ENCODE results near the gene GCNA.
"Not testable (repeated sequence)": the region's sequence is repeated elsewhere in the genome, so short reads cannot be mapped to it uniquely, and the experiment has no call there.

The GCNA gene

DNA sequence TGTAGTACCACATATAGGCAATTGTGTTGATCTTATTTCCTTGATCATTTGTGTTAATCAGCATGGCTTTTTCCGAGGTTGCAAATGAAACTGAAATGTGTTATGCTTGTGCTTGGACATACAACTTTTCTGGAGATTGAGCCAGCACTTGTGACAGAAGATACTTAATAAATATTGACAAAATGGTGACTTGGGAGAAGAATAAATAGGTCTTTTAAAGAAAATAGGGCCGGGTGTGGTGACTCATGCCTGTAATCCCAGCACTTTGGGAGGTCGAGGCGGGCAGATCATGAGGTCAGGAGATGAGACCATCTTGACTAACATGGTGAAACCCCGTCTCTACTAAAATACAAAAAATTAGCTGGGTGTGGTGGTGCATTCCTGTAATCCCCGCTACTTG lies 18.5 kb upstream of the GCNA start:
- not testable (repeated sequence) for DNase-seq

GRCh38 chrX:71563921-71564320 lies 14.3 kb upstream of the GCNA start:
- no peak for DNase-seq

DNA sequence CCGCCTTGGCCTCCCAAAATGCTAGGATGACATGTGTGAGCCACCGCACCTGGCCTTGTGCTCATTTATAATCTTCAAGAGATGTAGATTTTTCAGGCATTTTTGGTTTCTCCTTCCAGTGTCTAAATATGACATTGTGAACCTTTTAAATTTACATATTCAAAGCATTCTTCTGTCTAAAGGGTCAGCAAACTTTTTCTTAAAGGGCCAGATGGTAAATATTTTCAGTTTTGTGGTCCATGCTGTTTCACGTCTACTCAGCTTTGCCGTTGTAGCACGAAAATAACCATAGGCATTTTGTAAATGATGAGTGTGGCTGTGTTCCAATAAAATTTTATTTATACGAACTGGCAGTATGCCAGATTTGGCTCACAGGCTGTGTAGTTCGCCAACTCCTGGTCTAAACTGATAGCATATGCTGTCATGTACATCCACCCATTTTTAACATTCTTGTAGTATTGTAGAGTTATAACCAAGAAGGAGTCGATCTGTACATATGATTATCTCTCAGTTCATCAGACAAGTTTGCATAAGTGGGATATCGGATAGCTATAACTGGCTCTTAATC lies 12.7 kb upstream of the GCNA start:
- no peak for DNase-seq

GRCh38 chrX:71571390-71571789 lies 6.8 kb upstream of the GCNA start:
- DNase-seq: not testable (repeated sequence)

DNA sequence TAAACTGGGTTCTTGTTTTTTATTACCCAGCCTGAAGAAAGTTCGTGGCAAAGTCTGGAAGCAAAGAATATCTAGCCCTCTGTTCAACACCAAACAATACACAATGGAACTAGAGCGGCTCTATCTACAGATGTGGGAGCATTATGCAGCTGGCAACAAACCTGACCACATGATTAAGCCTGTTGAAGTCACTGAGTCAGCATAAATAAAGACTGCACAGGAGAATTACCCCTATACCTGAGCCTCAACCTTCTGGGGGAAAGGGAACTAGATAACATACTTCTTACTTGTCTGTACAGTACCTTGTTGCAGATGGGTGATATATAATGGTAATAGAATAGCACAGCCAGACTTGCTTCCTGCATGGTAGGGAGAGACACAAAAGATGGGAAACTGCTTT lies 4.6 kb upstream of the GCNA start:
- no peak for DNase-seq

DNA sequence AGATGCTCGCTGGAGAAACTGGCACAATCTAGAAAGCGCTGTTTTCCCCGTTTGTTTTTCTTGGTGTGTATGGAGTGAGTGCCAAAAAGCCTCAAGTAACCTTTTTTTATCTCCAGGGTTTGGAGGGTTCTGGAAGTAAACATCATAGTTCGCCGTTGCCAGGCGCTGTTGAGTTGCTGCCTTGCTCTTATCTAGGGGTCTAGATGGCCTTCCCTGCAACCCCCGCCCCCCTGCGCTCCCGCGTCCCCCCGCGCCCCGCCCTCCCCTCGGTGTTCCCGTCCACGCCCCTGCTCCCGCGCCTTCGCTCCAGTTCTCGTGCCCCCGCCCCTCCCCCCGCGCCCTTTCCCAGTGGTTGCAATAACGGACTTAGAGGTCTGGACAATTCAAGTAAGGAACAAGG lies 555 bp upstream of the GCNA start:
- no peak for DNase-seq

DNA sequence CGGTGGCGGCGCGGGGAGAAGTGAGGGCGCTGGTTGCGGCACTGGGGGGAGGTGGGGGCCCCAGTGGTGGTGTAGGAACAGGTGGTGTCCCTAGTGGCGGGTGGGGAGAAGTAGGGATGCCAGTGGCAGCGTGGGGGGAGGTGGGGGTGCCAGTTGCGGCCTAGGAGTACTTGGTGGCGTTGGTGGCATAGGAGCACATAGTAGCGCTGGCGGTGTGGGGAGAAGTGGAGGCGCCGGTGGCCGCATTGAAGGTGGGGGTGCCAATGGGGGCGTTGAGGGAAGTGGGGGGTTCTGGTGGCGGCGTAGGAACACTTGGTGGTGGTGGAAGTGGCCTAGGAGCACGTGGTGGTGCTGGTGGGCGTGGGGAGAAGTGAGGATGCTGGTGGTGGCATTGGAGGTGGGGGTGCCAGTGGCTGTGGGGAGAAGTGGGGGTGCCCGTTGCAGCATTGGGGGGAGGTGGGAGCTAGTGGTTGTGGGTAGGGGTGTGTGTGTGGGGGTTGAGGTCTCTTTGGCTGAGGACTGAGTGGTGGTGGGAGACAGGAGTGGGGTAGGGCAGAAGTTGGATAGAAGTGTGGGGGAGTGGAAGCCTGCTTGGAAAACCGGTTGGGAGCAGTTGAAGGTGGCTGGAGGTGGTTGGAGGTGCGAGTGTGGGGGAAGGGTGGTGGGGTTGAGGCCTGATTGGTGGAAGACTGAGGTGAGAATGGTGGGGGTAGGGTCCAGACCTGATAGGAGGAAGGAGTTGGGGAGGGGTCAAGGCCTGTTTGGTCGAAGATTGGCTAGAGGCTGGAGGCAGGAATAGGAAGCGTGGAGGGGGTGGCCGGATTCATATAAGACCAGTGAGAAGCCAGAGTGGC lies 1.1 kb downstream of the GCNA start:
- DNase-seq: no peak

DNA sequence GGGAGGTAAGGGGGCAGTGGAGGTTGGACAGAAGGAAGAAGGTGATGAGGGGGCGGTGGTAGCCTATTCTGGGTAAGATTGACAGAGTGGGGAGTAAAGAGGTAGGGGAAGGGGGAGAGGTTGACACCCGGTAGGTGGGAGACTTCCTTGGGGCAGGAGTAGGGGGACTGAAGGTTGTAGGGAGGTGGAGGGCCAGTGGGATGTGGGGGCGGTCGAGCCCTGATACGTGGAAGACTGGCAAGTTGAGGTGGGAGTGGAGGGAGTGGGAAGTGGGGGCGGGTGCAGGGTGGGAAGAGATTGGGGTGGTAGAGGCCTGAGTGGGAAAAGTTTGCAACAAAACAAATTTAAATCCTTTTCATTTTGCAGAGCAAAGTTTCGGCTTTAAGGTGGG lies 1.7 kb downstream of the GCNA start:
- no peak for DNase-seq

DNA sequence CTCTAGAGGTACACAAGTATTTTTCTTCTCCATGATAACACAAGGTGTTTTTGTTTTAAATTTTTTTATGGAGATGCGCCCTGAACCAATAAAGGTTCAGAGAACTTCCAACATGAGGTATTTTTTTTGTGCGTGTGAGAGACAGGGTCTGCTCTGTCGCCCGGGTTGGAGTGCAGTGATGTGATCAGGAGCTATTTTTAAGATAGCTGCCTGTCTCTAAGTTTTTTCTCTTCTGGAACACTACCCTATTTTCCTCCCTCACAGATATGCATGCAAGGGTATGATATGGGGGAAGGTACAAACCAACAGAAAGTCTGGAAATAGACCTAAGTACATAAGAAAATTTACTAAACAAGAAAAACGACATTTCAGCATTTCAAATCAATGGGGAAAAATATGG lies 3.0 kb downstream of the GCNA start:
- DNase-seq: no peak

DNA sequence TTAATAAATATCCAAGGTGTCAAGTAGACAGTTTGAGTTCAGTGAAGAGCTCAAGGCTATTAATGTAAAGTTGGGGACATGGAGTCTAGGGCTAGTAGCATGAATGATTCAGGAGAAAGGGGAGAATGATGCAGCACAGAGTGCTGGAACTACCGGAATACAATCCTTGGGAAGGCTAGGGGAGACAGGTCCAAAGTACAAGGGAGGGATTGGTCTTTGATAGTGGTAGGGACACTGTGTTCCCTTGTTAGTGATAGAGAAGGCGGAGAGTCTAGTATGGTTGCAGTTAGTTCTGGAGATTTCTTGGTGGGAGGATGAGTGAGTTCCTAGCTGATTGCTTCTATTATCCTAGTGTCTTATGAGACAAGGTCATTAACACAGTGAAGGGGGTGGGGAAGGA lies 8.7 kb downstream of the GCNA start:
- no peak for DNase-seq

GRCh38 chrX:71593210-71593609 lies 15.0 kb downstream of the GCNA start:
- DNase-seq: not testable (repeated sequence)

DNA sequence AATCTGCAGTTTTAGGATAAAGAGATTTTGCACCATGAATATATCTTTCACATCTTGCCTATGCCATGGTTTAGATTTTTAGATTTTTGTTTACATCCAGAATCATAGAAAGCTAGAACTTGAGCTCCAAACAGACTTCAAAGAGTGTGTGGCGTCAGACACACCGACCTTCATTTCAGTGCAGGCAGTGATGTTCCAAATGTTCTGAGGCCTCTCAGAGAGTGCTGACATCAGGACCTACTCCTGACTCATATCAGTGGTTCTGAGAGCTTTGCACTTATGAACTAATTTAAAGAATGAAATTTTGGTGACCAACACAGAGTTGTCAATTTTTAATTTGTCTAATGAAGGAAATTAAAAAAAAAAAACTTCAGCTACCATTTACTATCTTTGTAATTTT lies 21.7 kb downstream of the GCNA start:
- no peak for DNase-seq

DNA sequence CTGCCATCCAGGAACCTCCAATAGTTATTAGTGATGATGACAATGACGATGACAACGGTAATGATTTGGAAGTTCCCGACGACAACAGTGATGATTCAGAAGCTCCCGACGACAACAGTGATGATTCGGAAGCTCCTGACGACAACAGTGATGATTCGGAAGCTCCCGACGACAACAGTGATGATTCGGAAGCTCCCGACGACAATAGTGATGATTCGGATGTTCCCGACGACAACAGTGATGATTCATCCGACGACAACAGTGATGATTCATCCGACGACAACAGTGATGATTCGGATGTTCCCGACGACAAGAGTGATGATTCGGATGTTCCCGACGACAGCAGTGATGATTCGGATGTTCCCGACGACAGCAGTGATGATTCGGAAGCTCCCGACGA lies 25.4 kb downstream of the GCNA start:
- no peak for DNase-seq

GRCh38 chrX:71604141-71604540 lies 25.9 kb downstream of the GCNA start:
- no peak for DNase-seq

DNA sequence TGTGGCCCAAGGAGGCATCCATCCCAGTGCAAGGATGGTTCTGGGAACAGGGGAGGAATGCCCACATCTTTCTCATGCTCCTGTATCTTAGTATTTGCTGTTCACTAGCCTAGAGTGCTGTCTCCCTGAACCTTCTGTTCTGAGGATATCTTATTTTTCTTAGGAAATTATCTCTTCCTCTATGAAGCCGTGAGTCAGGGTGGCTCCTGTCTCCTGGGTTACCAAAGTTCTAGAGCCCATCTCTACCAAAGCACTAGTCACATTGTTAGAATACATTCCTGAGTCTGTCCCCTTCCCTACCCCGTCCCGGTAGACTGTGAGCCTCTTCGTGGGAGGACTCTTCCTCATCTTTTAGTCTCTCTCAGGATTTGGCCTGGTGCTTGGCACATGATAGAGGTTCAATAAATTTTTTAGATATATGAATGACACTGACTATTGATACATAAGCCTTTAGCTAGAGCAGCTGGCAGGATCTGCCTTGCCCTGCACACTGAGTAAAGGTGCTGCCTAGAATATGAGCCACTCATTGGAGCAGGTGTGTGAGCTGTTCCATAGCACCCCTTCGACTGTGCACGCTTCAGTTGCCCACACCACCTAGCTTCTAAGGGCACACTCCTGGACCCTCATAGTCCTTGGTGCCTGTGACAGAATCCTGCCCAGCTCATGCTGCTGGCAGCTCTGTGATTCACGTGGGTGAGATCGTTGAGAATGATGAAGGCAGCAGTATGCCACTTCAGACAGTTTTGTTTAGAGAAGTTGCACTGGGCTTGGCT lies 26.7 kb downstream of the GCNA start:
- no peak for DNase-seq

DNA sequence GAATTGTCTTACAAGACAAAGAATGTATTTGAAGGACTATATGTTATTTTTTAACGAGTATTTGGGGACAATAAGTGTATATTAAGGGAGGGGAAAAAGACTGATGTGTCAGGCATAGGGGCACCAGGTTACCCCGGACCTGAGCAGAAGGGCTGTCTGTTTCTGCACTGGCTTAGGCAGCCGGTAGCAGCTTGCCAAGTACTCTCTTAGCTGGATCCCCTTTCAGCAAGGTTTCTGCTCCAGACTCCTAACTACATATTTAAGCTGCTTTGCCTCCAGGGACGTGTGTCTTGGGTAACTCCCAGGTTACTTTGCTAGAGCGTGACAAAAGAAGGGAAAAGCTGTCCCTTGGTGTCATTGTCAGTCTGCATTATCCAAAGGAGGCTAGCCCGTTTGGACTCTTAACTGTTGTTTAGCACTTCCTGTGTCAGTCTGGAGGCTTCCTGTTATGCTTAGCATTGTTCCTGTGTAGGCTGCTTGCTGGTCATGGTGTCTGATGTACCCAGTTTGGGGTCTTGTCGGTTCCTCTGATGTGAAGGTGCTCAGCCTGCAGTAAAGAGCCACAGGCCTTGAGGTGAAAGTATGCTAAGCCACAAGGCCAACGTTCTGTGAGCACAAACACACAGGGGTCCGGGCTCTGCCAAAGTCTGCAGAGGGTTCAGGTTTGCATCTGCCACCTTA lies 28.4 kb downstream of the GCNA start:
- no peak for DNase-seq

DNA sequence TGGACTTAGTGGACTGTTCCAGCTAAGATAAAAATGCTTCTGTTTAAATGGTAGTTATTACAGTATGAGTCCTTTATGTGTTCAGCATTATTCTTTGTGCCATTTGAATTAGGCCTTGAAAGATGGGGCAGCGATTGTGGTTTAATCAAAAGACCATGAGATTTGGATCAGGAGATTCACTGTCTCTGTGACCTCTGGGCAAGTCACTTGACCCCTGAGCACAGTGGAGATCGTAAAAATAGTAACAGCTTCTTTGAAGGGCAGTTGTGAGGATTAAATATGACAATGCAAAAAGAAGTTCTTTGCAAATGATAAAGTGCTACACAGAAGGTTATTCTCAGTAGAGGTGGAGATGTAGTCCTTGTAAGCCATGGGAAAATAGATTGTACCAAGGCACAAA lies 29.3 kb downstream of the GCNA start:
- no peak for DNase-seq

GRCh38 chrX:71609095-71609750 lies 31.0 kb downstream of the GCNA start:
- DNase-seq: no peak

DNA sequence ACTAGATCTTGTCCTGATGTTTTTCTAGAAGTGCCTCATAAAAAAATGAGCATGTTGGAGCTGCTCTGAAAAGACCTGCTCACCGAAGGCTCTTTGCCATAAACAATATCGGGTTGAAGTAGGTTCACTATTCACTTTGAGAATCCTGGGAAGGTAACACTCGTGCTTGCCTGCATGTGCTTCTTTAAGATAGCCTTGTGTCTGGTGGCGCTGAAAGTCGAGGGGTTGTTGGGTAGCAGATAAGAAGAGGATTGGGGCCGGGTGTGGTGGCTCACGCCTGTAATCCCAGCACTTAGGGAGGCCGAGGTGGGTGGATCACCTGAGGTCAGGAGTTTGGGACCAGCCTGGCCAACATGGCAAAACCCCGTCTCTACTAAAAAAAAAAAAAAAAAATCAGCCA lies 33.5 kb downstream of the GCNA start:
- DNase-seq: not testable (repeated sequence)

- DNase-seq: no peak
Measured at GRCh38 chrX:71612256-71612655, 34.0 kb downstream of the GCNA start.

DNA sequence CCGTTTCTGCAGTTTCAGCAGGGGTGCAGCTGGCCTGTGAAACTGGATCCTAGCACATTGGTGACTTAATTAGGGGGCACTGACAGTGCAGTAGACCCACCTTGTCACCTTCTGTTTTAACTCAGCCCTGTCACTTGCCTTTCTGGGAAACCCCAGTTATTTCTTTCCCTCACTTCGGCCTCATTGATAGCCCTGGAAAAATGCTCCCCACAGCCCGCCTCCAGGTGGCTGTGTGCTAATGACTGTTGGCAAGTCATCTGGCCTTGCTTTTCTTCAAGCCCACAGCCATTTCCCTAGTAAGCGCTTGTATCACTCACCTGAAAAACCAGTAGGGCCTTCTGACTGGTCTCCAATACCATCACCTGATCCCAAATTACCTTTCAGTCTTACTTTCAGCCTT lies 36.8 kb downstream of the GCNA start:
- no peak for DNase-seq

GRCh38 chrX:71615954-71616353 lies 37.7 kb downstream of the GCNA start:
- no peak for DNase-seq
